ENCODE measurements around the gene LILRB1. TPM values are rescaled to one million over a fixed set of nuclear protein-coding genes. Genes with fewer than 3 reads are reported as not detected.

Gene LILRB1
- total RNA-seq, 1 experiment from 2014 or later = not detected

DNA sequence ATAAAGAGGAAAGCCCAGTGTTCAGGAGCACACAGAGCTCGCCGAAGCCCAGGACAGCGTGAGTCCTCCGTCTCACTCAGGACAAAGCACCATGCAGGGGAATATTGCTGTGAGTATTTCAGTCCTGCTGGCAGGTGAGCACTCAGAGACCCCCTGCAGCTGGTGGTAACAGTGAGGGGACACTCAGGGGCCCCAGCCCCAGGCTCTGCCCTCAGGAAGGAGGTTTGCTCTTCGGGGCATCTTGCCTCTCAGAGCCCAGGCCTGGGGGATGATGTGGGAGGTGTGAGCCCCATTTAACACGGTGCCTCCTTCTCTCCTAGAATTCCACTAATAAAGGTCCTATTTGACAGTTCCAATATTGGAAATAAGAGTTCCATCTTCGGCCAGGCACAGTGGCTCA is 22.1 kb upstream of the LILRB1 start:
- Histone ChIP-seq H4K20me1 (ENCODE audit: low read length) (no peaks in the 10 kb centered on the region), H3K4me1 (ENCODE audit: insufficient read depth, low read length) (no peaks in the 10 kb centered on the region), H3K4me2 (ENCODE audit: low read length) (no peak overlapping the region), H3K36me3 (ENCODE audit: low read depth, low read length) (no peaks in the 10 kb centered on the region), H3K79me2 (ENCODE audit: low read length) (no peaks in the 10 kb centered on the region), H3F3A (ENCODE audit: low read length, unreplicated experiment) (no peaks in the 10 kb centered on the region), H3K4me3 (ENCODE audit: low read length) (no peak overlapping the region), H3K27ac (ENCODE audit: low read length) (no peak overlapping the region), H3K9ac (ENCODE audit: low read length) (no peak overlapping the region), H2AFZ (ENCODE audit: low read length) (no peak overlapping the region), H3K27me3 (ENCODE audit: low read length) (peaks cover 83% of the 10 kb centered on the region), H3K9me2 (replicated peaks; ENCODE audit: low read length) (no peaks in the 10 kb centered on the region), H3K9me3 (ENCODE audit: low read length) (no peaks in the 10 kb centered on the region)
- TF ChIP-seq EZH2phosphoT487 (IDR thresholded peaks at IDR 0.05; ENCODE audit: borderline replicate concordance, low read length) (no peak), CTCF (conservative IDR thresholded peaks at IDR 0.05; ENCODE audit: low read depth, low read length) (no peak), EZH2 (IDR thresholded peaks at IDR 0.05; ENCODE audit: low read length, unreplicated experiment) (no peak)
- BruUV-seq (replicated peaks) = no TSS peak
- intact Hi-C loops (cut with micrococcal nuclease) = no loop called here
- no peak for DNase-seq
- ATAC-seq = no peak
- ChIA-PET CTCF (no interaction called here), POLR2A (ENCODE audit: unreplicated experiment) (no interaction called here)

GRCh38 chr19:54608792-54609191 is 21.5 kb upstream of the LILRB1 start:
- peaks cover 81% of the 10 kb centered on the region for H3K27me3 ChIP-seq (ENCODE audit: low read length)
- POLR2A ChIA-PET (ENCODE audit: unreplicated experiment) = no interaction called here
- intact Hi-C loops (cut with micrococcal nuclease) = no loop called here

More at GRCh38 chr19:54608792-54609191, 21.5 kb upstream of the LILRB1 start:
- Histone ChIP-seq H3K79me2 (ENCODE audit: low read length) (no peaks in the 10 kb centered on the region), H3K9me2 (replicated peaks; ENCODE audit: low read length) (no peaks in the 10 kb centered on the region), H2AFZ (ENCODE audit: low read length) (no peak overlapping the region), H3K27ac (ENCODE audit: low read length) (no peak overlapping the region), H3K36me3 (ENCODE audit: low read depth, low read length) (no peaks in the 10 kb centered on the region), H3K4me3 (ENCODE audit: low read length) (no peak overlapping the region), H3F3A (ENCODE audit: low read length, unreplicated experiment) (no peaks in the 10 kb centered on the region), H3K4me1 (ENCODE audit: insufficient read depth, low read length) (no peaks in the 10 kb centered on the region), H3K9me3 (ENCODE audit: low read length) (no peaks in the 10 kb centered on the region), H4K20me1 (ENCODE audit: low read length) (no peaks in the 10 kb centered on the region), H3K9ac (ENCODE audit: low read length) (no peak overlapping the region), H3K4me2 (ENCODE audit: low read length) (no peak overlapping the region)
- BruUV-seq (replicated peaks) = no TSS peak
- ATAC-seq (no peak), DNase-seq (no peak)
- CTCF ChIA-PET = no interaction called here
- TF ChIP-seq CTCF (conservative IDR thresholded peaks at IDR 0.05; ENCODE audit: low read depth, low read length) = no peak
- no peak for TF ChIP-seq EZH2phosphoT487 (IDR thresholded peaks at IDR 0.05; ENCODE audit: borderline replicate concordance, low read length)
- TF ChIP-seq EZH2 (IDR thresholded peaks at IDR 0.05; ENCODE audit: low read length, unreplicated experiment) = no peak
